ENCODE data around the gene IKZF2.

DNA sequence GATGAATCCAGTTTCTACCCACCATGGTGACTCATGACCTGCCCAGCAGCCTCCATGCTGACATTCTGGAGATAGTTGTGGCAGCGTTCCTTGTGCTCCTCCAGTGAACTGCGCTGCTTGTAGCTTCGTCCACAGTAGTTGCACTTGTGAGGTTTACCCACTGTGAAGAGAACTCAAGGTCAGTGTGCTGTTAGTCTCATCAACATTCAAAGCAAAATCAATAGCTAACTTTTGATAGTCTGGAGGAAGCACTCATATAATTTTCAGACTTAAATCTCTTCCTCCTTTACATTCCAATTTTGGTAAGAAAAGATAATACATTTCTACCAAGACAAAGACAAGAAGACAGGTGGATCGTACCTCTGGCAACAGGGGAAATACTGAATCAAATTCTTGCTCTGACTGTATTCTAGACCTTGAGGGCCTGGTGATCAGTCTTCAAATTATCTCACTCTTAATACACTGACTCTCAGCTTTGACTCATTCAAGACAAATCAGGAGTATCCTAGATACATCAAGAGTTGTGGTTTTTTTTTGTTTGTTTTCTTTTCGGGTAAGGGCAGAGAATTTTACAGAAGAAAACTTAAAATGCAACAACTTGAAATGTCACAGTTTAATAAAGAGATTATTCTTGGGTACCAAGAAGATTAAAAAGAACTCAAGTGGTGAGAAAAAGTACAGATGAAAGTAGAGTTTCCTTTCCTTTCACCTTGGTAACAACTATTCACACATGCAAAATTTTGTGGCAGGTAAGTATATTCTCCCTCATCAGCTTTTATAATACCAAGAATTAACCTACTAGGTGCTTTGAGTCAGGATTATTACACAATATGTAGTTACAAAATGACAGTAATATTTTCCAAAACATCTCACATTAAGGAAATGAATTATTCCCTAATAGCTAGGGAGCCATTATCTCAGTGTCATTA lies 129.2 kb downstream of the IKZF2 start:
- TF ChIP-seq CTCF (optimal IDR thresholded peaks at IDR 0.05 in 1 of 3, IDR thresholded peaks at IDR 0.05 in 1 of 3, conservative IDR thresholded peaks at IDR 0.05 in 1 of 3; ENCODE audit: extremely low read depth in 1 of 3, insufficient read depth in 2 of 3, low read length in 3 of 3) (no peak), EZH2 (IDR thresholded peaks at IDR 0.05; ENCODE audit: low read length) (no peak)

Data from keratinocyte (primary cell).